CD4-positive, alpha-beta T cell treated with Interleukin-15 for 4 hours (primary cell): ENCODE measurements around the gene OR2W1.

Source experiments
- DNase-seq: peaks from one replicate; pipeline ENCODE4 v3.0.0-alpha.2; 2020; ENCODE audit warnings: low spot score

Gene OR2W1

GRCh38 chr6:28996844-28997510 is 48.0 kb downstream of the OR2W1 start:
- no peak for DNase-seq

DNA sequence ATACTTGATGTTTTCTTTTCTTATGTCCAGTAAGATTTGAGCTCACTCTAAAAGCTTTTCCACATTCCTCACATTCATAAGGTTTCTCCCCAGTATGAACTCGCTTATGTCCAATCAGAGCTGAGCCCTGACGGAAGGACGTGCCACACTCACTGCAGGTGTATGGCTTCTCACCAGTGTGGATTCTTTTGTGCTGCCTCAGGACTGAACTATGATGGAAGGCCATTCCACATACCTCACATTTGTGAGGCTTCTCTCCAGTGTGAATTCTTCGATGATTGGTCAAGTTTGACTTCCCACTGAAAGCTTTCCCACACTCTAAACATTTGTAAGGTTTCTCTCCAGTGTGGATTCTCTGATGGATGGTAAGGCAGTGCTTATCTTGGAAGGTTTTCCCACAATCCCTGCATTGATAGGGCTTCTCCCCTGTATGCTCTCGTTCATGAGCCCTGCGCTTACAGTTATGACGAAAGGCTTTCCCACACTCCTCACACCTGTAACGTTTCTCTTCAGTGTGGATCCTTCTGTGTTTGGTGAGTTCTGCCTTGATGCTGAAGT is 49.8 kb downstream of the OR2W1 start:
- DNase-seq: no peak
